HepG2 (cell line): ENCODE measurements around the gene COQ9. TPM values are rescaled to one million over a fixed set of nuclear protein-coding genes. Genes with fewer than 3 reads are reported as not detected.

Experiments used
- ATAC-seq: fragments of 200-7000 bp; cut with Tn5 transposase; 3 replicates; pipeline ENCODE4 v1.9.1; 2020; ENCODE audit warnings: mild to moderate bottlenecking, moderate library complexity
- BruUV-seq: library from RNA; stranded (reverse); fragments of 400-500 nt; replicated peaks from 2 replicates; lab custom pipeline; 2021; lab: Mats Ljungman, UMichigan
- CTCF ChIA-PET: fragments of 300-600 bp; formaldehyde crosslinking; extraction: SDS; loops from one replicate; lab custom pipeline; 2021; ENCODE audit warnings: low total read pairs, inconsistent platforms, low intra/inter-chr PET ratio; lab: Yijun Ruan, JAX
- POLR2A ChIA-PET: fragments of 350-600 bp; sonication (Branson Sonifier 250); formaldehyde crosslinking; loops from one replicate; lab custom pipeline; 2020; ENCODE audit warnings: antibody characterized with exemption, inconsistent platforms; lab: Yijun Ruan, JAX
- DNase-seq: peaks from one replicate; pipeline ENCODE4 v3.0.0-alpha.2; 2015; ENCODE audit warnings: low spot score
- FAIRE-seq: peaks from 3 replicates; lab custom pipeline; 2011; peaks lifted over from hg19 to GRCh38; lab: Jason Lieb, UNC
- H2AFZ ChIP-seq: one replicate; pipeline ENCODE4 v1.6.1; 2011; ENCODE audit warnings: low read length, inconsistent platforms
- H3K27ac ChIP-seq: fragments of 300-600 bp; 3 replicates; pipeline ENCODE4 v1.8.0; 2011; ENCODE audit warnings: mixed run types, mild to moderate bottlenecking, mixed read lengths, low read length, inconsistent platforms; ENCODE audit not compliant: insufficient read depth; ENCODE audit errors: extremely low read length
- H3K27me3 ChIP-seq, 2 experiments: fragments of 200-600 bp in 1 of 2; 2 replicates in 1 of 2; 3 replicates in 1 of 2; pipeline versions ENCODE4 v1.6.0 to v1.8.0; 2011; ENCODE audit warnings: low read length in 2 of 2, mild to moderate bottlenecking in 2 of 2, moderate library complexity in 2 of 2, inconsistent platforms in 1 of 2; ENCODE audit not compliant: insufficient read depth in 2 of 2, control insufficient read depth in 1 of 2
- H3K36me3 ChIP-seq, 2 experiments: fragments of 200-600 bp in 1 of 2; replicated peaks in 1 of 2; 2 replicates in 1 of 2; 3 replicates in 1 of 2; pipeline versions ENCODE4 v1.5.1 to v1.8.0; 2011; ENCODE audit warnings: low read length in 2 of 2, inconsistent platforms in 1 of 2; ENCODE audit not compliant: insufficient read depth in 2 of 2, control insufficient read depth in 1 of 2
- H3K4me1 ChIP-seq: 2 replicates; pipeline ENCODE4 v1.5.1; 2012; ENCODE audit warnings: low read length, inconsistent platforms; ENCODE audit not compliant: insufficient read depth
- H3K4me2 ChIP-seq: 2 replicates; pipeline ENCODE4 v1.6.0; 2011; ENCODE audit warnings: low read depth, low read length, inconsistent platforms
- H3K4me3 ChIP-seq, 3 experiments: fragments of 200-600 bp in 1 of 3; sonication (generic), shearing (Covaris generic) in 1 of 3; replicated peaks in 1 of 3; 2 replicates each; pipeline ENCODE4 v1.5.1; 2011 to 2016; ENCODE audit warnings: low read length in 3 of 3, inconsistent platforms in 2 of 3, low read depth in 2 of 3, mild to moderate bottlenecking in 2 of 3, control low read depth in 1 of 3, mixed read lengths in 1 of 3; ENCODE audit not compliant: insufficient read depth in 1 of 3
- H3K79me2 ChIP-seq: one replicate; pipeline ENCODE4 v1.6.1; 2011; ENCODE audit warnings: low read length, inconsistent platforms; ENCODE audit not compliant: insufficient read depth
- H3K9ac ChIP-seq: 2 replicates; pipeline ENCODE4 v1.6.0; 2011; ENCODE audit warnings: mild to moderate bottlenecking, low read depth, low read length, inconsistent platforms; ENCODE audit not compliant: insufficient read depth
- H3K9me3 ChIP-seq: 2 replicates; pipeline ENCODE4 v1.5.1; 2012; ENCODE audit warnings: mild to moderate bottlenecking, low read length
- H4K20me1 ChIP-seq: 2 replicates; pipeline ENCODE4 v1.6.0; 2011; ENCODE audit warnings: inconsistent platforms, mild to moderate bottlenecking, low read length, moderate library complexity; ENCODE audit not compliant: insufficient read depth
- ADNP ChIP-seq: sonication (generic); formaldehyde crosslinking; IDR thresholded peaks from 2 replicates; pipeline ENCODE4 v1.4.0; 2020; ENCODE audit warnings: missing genetic modification reagents
- ARID5B ChIP-seq: IDR thresholded peaks from 2 replicates; pipeline ENCODE4 v1.4.0; 2020; ENCODE audit warnings: mild to moderate bottlenecking, missing genetic modification reagents
- HMG20B ChIP-seq: conservative IDR thresholded peaks from 2 replicates; pipeline ENCODE4 v1.6.1; 2016; ENCODE audit warnings: missing genetic modification reagents, missing compliant biosample characterization
- HNRNPLL ChIP-seq: fragments of 200-400 bp; formaldehyde crosslinking; IDR thresholded peaks from 2 replicates; pipeline ENCODE4 v1.6.1; 2017; ENCODE audit warnings: mild to moderate bottlenecking, low read depth, low read length; ENCODE audit not compliant: poor library complexity, severe bottlenecking
- SNAPC2 ChIP-seq: sonication (generic); formaldehyde crosslinking; IDR thresholded peaks from 2 replicates; pipeline ENCODE4 v1.8.1; 2022; ENCODE audit warnings: mild to moderate bottlenecking, missing genetic modification reagents
- SP4 ChIP-seq: sonication (generic); formaldehyde crosslinking; IDR thresholded peaks from 2 replicates; pipeline ENCODE4 v1.8.1; 2023; ENCODE audit warnings: mild to moderate bottlenecking, missing genetic modification reagents
- TBX2 ChIP-seq: sonication (generic); formaldehyde crosslinking; IDR thresholded peaks from 2 replicates; pipeline ENCODE4 v1.5.0; 2020; ENCODE audit warnings: missing genetic modification reagents, mild to moderate bottlenecking, borderline replicate concordance
- ZMYM3 ChIP-seq: sonication (generic); formaldehyde crosslinking; IDR thresholded peaks from 2 replicates; pipeline ENCODE4 v1.5.1; 2020; ENCODE audit warnings: mild to moderate bottlenecking, missing genetic modification reagents
- ZNF234 ChIP-seq: sonication (generic); formaldehyde crosslinking; conservative IDR thresholded peaks from 2 replicates; pipeline ENCODE4 v1.5.1; 2020; ENCODE audit warnings: mild to moderate bottlenecking, missing genetic modification reagents
- ZNF44 ChIP-seq: sonication (generic); formaldehyde crosslinking; IDR thresholded peaks from 2 replicates; pipeline ENCODE4 v1.5.1; 2020; ENCODE audit warnings: mild to moderate bottlenecking, missing genetic modification reagents
- ZNF496 ChIP-seq: sonication (generic); formaldehyde crosslinking; IDR thresholded peaks from 2 replicates; pipeline ENCODE4 v1.8.1; 2023; ENCODE audit warnings: mild to moderate bottlenecking, moderate library complexity, missing genetic modification reagents; ENCODE audit not compliant: insufficient replicate concordance
- WGBS: methylation state at CpG from one replicate; pipeline ENCODE4 v1.1.6; 2017; ENCODE audit warnings: low lambda C conversion rate; 5-methylcytosine and 5-hydroxymethylcytosine counted together
- in situ Hi-C: cut with HindIII; loops from 2 replicates; pipeline ENCODE4 v1.10.0; 2017; ENCODE audit warnings: low pct_unique_long_range_greater_than_20kb; ENCODE audit not compliant: extremely low pct_ligation_motif_present
- intact Hi-C: fragments of 100-400 bp; cut with micrococcal nuclease; formaldehyde crosslinking; loops from one replicate; pipeline ENCODE4 v1.10.0; 2022; ENCODE audit not compliant: unreplicated experiment
- polyA plus RNA-seq, 8 experiments: library from polyadenylated mRNA; depleted of rRNA in 3 of 8; stranded (reverse) in 7 of 8; unstranded in 1 of 8; fragments of >200 nt; fragmentation: Illumina TruSeq in 4 of 8; extraction: Trizol in 4 of 8; gene quantifications; 2 replicates each; pipeline versions ENCODE4 v1.2.1 to v1.2.3, GENCODE V29; 2011 to 2016; ENCODE audit warnings: low read depth in 4 of 8, missing spikeins in 1 of 8, mixed read lengths in 1 of 8; ENCODE audit not compliant: insufficient read depth in 1 of 8
- total RNA-seq, 5 experiments: library from RNA; depleted of rRNA; stranded (reverse); fragments of >200 nt; fragmentation: Illumina TruSeq; extraction: Trizol; gene quantifications; 2 replicates each; pipeline ENCODE4 v1.2.3, GENCODE V29; 2016; ENCODE audit warnings: low read depth in 1 of 5
- TF ChIP-seq, protein P1 (sequence below): sonication (generic); formaldehyde crosslinking; IDR thresholded peaks from 2 replicates; pipeline ENCODE4 v1.9.0; 2021; ENCODE audit warnings: missing genetic modification reagents, borderline replicate concordance
- TF ChIP-seq, protein P2 (sequence below): sonication (generic); formaldehyde crosslinking; IDR thresholded peaks from 2 replicates; pipeline ENCODE4 v1.4.0; 2020; ENCODE audit warnings: mild to moderate bottlenecking, missing genetic modification reagents

Gene COQ9
- total and polyA plus RNA-seq, 2 of the 13 experiments (the other 11 are each of a cell fraction or from before 2014, with no cell fraction given) = 57.5 to 108 TPM

GRCh38 chr16:57479976-57480753, 32.9 kb downstream of the COQ9 start (continued):
- TF ChIP-seq, protein P1, sequence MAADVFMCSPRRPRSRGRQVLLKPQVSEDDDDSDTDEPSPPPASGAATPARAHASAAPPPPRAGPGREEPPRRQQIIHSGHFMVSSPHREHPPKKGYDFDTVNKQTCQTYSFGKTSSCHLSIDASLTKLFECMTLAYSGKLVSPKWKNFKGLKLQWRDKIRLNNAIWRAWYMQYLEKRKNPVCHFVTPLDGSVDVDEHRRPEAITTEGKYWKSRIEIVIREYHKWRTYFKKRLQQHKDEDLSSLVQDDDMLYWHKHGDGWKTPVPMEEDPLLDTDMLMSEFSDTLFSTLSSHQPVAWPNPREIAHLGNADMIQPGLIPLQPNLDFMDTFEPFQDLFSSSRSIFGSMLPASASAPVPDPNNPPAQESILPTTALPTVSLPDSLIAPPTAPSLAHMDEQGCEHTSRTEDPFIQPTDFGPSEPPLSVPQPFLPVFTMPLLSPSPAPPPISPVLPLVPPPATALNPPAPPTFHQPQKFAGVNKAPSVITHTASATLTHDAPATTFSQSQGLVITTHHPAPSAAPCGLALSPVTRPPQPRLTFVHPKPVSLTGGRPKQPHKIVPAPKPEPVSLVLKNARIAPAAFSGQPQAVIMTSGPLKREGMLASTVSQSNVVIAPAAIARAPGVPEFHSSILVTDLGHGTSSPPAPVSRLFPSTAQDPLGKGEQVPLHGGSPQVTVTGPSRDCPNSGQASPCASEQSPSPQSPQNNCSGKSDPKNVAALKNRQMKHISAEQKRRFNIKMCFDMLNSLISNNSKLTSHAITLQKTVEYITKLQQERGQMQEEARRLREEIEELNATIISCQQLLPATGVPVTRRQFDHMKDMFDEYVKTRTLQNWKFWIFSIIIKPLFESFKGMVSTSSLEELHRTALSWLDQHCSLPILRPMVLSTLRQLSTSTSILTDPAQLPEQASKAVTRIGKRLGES = no peak
- peak; percentile 88 for TF ChIP-seq SNAPC2
- TF ChIP-seq HNRNPLL = peak; percentile 68

GRCh38 chr16:57480754-57481230, 33.5 kb downstream of the COQ9 start:
- peaks cover 8% of the 10 kb centered on the region; the same call in 1 of the 2 replicates for H4K20me1 ChIP-seq
- in situ Hi-C loops = no loop called here
- FAIRE-seq = no peak
- TSS peak; percentile 76 for BruUV-seq
- no peaks in the 10 kb centered on the region for H3K9me3 ChIP-seq
- CTCF ChIA-PET = no interaction called here
- H2AFZ ChIP-seq = no peak overlapping the region
- H3K4me2 ChIP-seq = peak overlapping the region; percentile 93
- H3K9ac ChIP-seq = peak overlapping the region; percentile 68
- DNase-seq = no peak
- H3K27ac ChIP-seq = peak overlapping the region; percentile 79
- WGBS = 81% methylated on average over 6 of the region's 6 CpGs
- peaks cover 38% of the 10 kb centered on the region for H3K79me2 ChIP-seq
- POLR2A ChIA-PET = interaction anchor here (1.0 to 5.6 kb wide), 12 partner anchors 8 to 295 kb away, joined by 3 to 147 read pairs (median 5); partner anchors contain the start of genes CIAPIN1, COQ9, CX3CL1 and POLR2C
- no peak for ATAC-seq
- H3K36me3 ChIP-seq = no peaks in the 10 kb centered on the region; a peak in 1 of 5 replicates
- peaks cover 98% of the 10 kb centered on the region for H3K4me1 ChIP-seq
- intact Hi-C loops = no loop called here
- H3K4me3 ChIP-seq = peak overlapping the region in 2 of 3 experiments; percentile 28 to 64; a peak in 3 of 6 replicates
- H3K27me3 ChIP-seq = no peaks in the 10 kb centered on the region
- peak; percentile 49; the same call in 1 of the 2 replicates for TF ChIP-seq ADNP (CRISPR knock-in tag)
- no peak for TF ChIP-seq ZNF234 (CRISPR knock-in tag)
- no peak for TF ChIP-seq ARID5B (CRISPR knock-in tag)
- TF ChIP-seq SP4 = no peak; the same call in 1 of the 2 replicates
- TF ChIP-seq ZNF44 = no peak
- 0 out of 2 replicates have a peak, but pooled peaks have one; percentile 0 for TF ChIP-seq TBX2 (CRISPR knock-in tag)
- TF ChIP-seq, protein P2, sequence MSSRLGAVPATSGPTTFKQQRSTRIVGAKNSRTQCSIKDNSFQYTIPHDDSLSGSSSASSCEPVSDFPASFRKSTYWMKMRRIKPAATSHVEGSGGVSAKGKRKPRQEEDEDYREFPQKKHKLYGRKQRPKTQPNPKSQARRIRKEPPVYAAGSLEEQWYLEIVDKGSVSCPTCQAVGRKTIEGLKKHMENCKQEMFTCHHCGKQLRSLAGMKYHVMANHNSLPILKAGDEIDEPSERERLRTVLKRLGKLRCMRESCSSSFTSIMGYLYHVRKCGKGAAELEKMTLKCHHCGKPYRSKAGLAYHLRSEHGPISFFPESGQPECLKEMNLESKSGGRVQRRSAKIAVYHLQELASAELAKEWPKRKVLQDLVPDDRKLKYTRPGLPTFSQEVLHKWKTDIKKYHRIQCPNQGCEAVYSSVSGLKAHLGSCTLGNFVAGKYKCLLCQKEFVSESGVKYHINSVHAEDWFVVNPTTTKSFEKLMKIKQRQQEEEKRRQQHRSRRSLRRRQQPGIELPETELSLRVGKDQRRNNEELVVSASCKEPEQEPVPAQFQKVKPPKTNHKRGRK (CRISPR knock-in tag) = 0 out of 2 replicates have a peak, but pooled peaks have one; percentile 79
- TF ChIP-seq HMG20B (CRISPR knock-in tag) = no peak
- no peak for TF ChIP-seq ZNF496
- TF ChIP-seq ZMYM3 (CRISPR knock-in tag) = peak; percentile 98
